ENCODE data around the gene ACVRL1. TPM values are rescaled to one million over a fixed set of nuclear protein-coding genes. Genes with fewer than 3 reads are reported as not detected.

The ACVRL1 gene
- polyA plus RNA-seq: 10 to 100 TPM in 2 of 4 donors, 1 to 10 TPM in 1, under 1 TPM in 1; 0.89 to 44.2 (median 10.4) TPM
- long read RNA-seq, donor 1, partial matches to known transcripts: 0 of 2 reads
- long read RNA-seq, donor 1, other reads (novel, unspliced or antisense): 0 of 2 reads
- long read RNA-seq, donor 2, partial matches to known transcripts: 0 of 1 reads
- long read RNA-seq, donor 2, other reads (novel, unspliced or antisense): 0 of 1 reads
- long read RNA-seq, donor 3, full-length matches to known transcripts: 1 of 1 reads
- long read RNA-seq, donor 3, partial matches to known transcripts: 0 of 1 reads
- long read RNA-seq, donor 3, other reads (novel, unspliced or antisense): 0 of 1 reads
- long read RNA-seq, donor 4: 0 reads
- long read RNA-seq, donor 5, partial matches to known transcripts: 0 of 1 reads
- long read RNA-seq, donor 5, other reads (novel, unspliced or antisense): 0 of 1 reads
- long read RNA-seq, donor 6, partial matches to known transcripts: 0 of 2 reads
- long read RNA-seq, donor 6, other reads (novel, unspliced or antisense): 0 of 2 reads
- long read RNA-seq, donor 7: 0 reads
- long read RNA-seq, donor 8: 0 reads
- long read RNA-seq, donor 9: 0 reads
- long read RNA-seq, donor 10, full-length matches to known transcripts: 13 of 22 reads
- long read RNA-seq, donor 10, partial matches to known transcripts: 9 of 22 reads
- long read RNA-seq, donor 10, other reads (novel, unspliced or antisense): 0 of 22 reads

GRCh38 chr12:51907083-51907855 lies at the start of gene ACVRL1:
ACVRL1 (plus strand) TSS chr12:51907504; CDS start chr12:51912475, 4,971 bp downstream.
- FAIRE-seq: no peak
- Histone ChIP-seq H3K4me1 (ENCODE audit: control insufficient read depth in 3 of 3, insufficient read depth in 2 of 3, low read depth in 1 of 3, low read length in 2 of 3) (peaks cover 0 to 28% (median 10%) of the 10 kb centered on the region in 3 donors), H3K27ac (ENCODE audit: low read depth in 1 of 3, low read length in 2 of 3) (peak within 1 kb of the TSS; percentile 47 to 97 (median 69)), H3K27me3 (ENCODE audit: control insufficient read depth in 3 of 3, insufficient read depth in 3 of 3, low read length in 3 of 3) (peaks cover 0 to 14% (median 0%) of the 10 kb centered on the region in 3 donors), H3K9me3 (ENCODE audit: control insufficient read depth in 2 of 2, insufficient read depth in 1 of 2, low read depth in 1 of 2, low read length in 1 of 2) (no peaks in the 10 kb centered on the region), H3K4me3 (ENCODE audit: low read depth in 1 of 3, low read length in 3 of 3) (peak within 1 kb of the TSS; percentile 54 to 59 (median 56)), H3K36me3 (ENCODE audit: control insufficient read depth in 3 of 3, insufficient read depth in 2 of 3, low read depth in 1 of 3, low read length in 3 of 3) (peaks cover 0 to 5% (median 0%) of the 10 kb centered on the region in 3 donors)
- DNase-seq: peak; percentile 32 to 73
- WGBS, 3 donors: 6 to 14% (median 9%) methylated on average over 58 to 74 of the region's 74 CpGs

- Histone ChIP-seq H3K4me1 (ENCODE audit: control insufficient read depth in 3 of 3, insufficient read depth in 2 of 3, low read depth in 1 of 3, low read length in 2 of 3) (peaks cover 0 to 33% (median 3%) of the 10 kb centered on the region in 3 donors), H3K36me3 (ENCODE audit: control insufficient read depth in 3 of 3, insufficient read depth in 2 of 3, low read depth in 1 of 3, low read length in 3 of 3) (no peaks in the 10 kb centered on the region), H3K27ac (ENCODE audit: low read depth in 1 of 3, low read length in 2 of 3) (no peak overlapping the region), H3K9me3 (ENCODE audit: control insufficient read depth in 2 of 2, insufficient read depth in 1 of 2, low read depth in 1 of 2, low read length in 1 of 2) (no peaks in the 10 kb centered on the region), H3K27me3 (ENCODE audit: control insufficient read depth in 3 of 3, insufficient read depth in 3 of 3, low read length in 3 of 3) (peaks cover 0 to 19% (median 6%) of the 10 kb centered on the region in 3 donors), H3K4me3 (ENCODE audit: low read depth in 1 of 3, low read length in 3 of 3) (no peak overlapping the region)
- 79 to 92% (median 88%) methylated on average over 3 of the region's 3 CpGs for WGBS, 3 donors
- no peak for FAIRE-seq
- DNase-seq: no peak
Observed at GRCh38 chr12:51860986-51861385, 46.3 kb upstream of the ACVRL1 start.

GRCh38 chr12:51862947-51863346 lies 44.4 kb upstream of the ACVRL1 start:
- no peak for FAIRE-seq
- 65 to 82% (median 77%) methylated on average over 4 of the region's 4 CpGs for WGBS, 3 donors
- Histone ChIP-seq H3K4me3 (ENCODE audit: low read depth in 1 of 3, low read length in 3 of 3) (no peak overlapping the region), H3K9me3 (ENCODE audit: control insufficient read depth in 2 of 2, insufficient read depth in 1 of 2, low read depth in 1 of 2, low read length in 1 of 2) (no peaks in the 10 kb centered on the region), H3K4me1 (ENCODE audit: control insufficient read depth in 3 of 3, insufficient read depth in 2 of 3, low read depth in 1 of 3, low read length in 2 of 3) (peaks cover 0 to 30% (median 3%) of the 10 kb centered on the region in 3 donors), H3K27ac (ENCODE audit: low read depth in 1 of 3, low read length in 2 of 3) (no peak overlapping the region), H3K27me3 (ENCODE audit: control insufficient read depth in 3 of 3, insufficient read depth in 3 of 3, low read length in 3 of 3) (peaks cover 0 to 8% (median 6%) of the 10 kb centered on the region in 3 donors), H3K36me3 (ENCODE audit: control insufficient read depth in 3 of 3, insufficient read depth in 2 of 3, low read depth in 1 of 3, low read length in 3 of 3) (no peaks in the 10 kb centered on the region)
- DNase-seq: no peak

GRCh38 chr12:51863363-51863932 lies 43.9 kb upstream of the ACVRL1 start:
- no peaks in the 10 kb centered on the region for H3K9me3 ChIP-seq (ENCODE audit: control insufficient read depth in 2 of 2, insufficient read depth in 1 of 2, low read depth in 1 of 2, low read length in 1 of 2)
- 7 to 28% (median 11%) methylated on average over 17 of the region's 17 CpGs for WGBS, 3 donors
- H3K27me3 ChIP-seq (ENCODE audit: control insufficient read depth in 3 of 3, insufficient read depth in 3 of 3, low read length in 3 of 3): peaks cover 0 to 12% (median 9%) of the 10 kb centered on the region in 3 donors
- no peaks in the 10 kb centered on the region for H3K36me3 ChIP-seq (ENCODE audit: control insufficient read depth in 3 of 3, insufficient read depth in 2 of 3, low read depth in 1 of 3, low read length in 3 of 3)
- DNase-seq (no peak), FAIRE-seq (no peak)
- no peak overlapping the region for H3K27ac ChIP-seq (ENCODE audit: low read depth in 1 of 3, low read length in 2 of 3)
- no peak overlapping the region for H3K4me3 ChIP-seq (ENCODE audit: low read depth in 1 of 3, low read length in 3 of 3)
- peaks cover under 1 to 32% (median 3%) of the 10 kb centered on the region in 3 donors for H3K4me1 ChIP-seq (ENCODE audit: control insufficient read depth in 3 of 3, insufficient read depth in 2 of 3, low read depth in 1 of 3, low read length in 2 of 3)

GRCh38 chr12:51863933-51864832 lies 43.1 kb upstream of the ACVRL1 start:
- Histone ChIP-seq H3K27ac (ENCODE audit: low read depth in 1 of 3, low read length in 2 of 3) (no peak overlapping the region), H3K4me1 (ENCODE audit: control insufficient read depth in 3 of 3, insufficient read depth in 2 of 3, low read depth in 1 of 3, low read length in 2 of 3) (peaks cover 2 to 39% (median 3%) of the 10 kb centered on the region in 3 donors), H3K9me3 (ENCODE audit: control insufficient read depth in 2 of 2, insufficient read depth in 1 of 2, low read depth in 1 of 2, low read length in 1 of 2) (no peaks in the 10 kb centered on the region), H3K4me3 (ENCODE audit: low read depth in 1 of 3, low read length in 3 of 3) (peak overlapping the region in 1 of 3 donors; percentile 33), H3K27me3 (ENCODE audit: control insufficient read depth in 3 of 3, insufficient read depth in 3 of 3, low read length in 3 of 3) (peaks cover 0 to 19% (median 12%) of the 10 kb centered on the region in 3 donors), H3K36me3 (ENCODE audit: control insufficient read depth in 3 of 3, insufficient read depth in 2 of 3, low read depth in 1 of 3, low read length in 3 of 3) (no peaks in the 10 kb centered on the region)
- WGBS, 3 donors: 12 to 20% (median 18%) methylated on average over 45 to 53 of the region's 53 CpGs
- no peak for FAIRE-seq
- DNase-seq: peak; percentile 47 to 84

- DNase-seq: peak; percentile 40 to 60
- Histone ChIP-seq H3K9me3 (ENCODE audit: control insufficient read depth in 2 of 2, insufficient read depth in 1 of 2, low read depth in 1 of 2, low read length in 1 of 2) (no peaks in the 10 kb centered on the region), H3K27ac (ENCODE audit: low read depth in 1 of 3, low read length in 2 of 3) (no peak overlapping the region), H3K4me1 (ENCODE audit: control insufficient read depth in 3 of 3, insufficient read depth in 2 of 3, low read depth in 1 of 3, low read length in 2 of 3) (peaks cover 2 to 44% (median 3%) of the 10 kb centered on the region in 3 donors), H3K36me3 (ENCODE audit: control insufficient read depth in 3 of 3, insufficient read depth in 2 of 3, low read depth in 1 of 3, low read length in 3 of 3) (no peaks in the 10 kb centered on the region), H3K4me3 (ENCODE audit: low read depth in 1 of 3, low read length in 3 of 3) (peak overlapping the region in 1 of 3 donors; percentile 33), H3K27me3 (ENCODE audit: control insufficient read depth in 3 of 3, insufficient read depth in 3 of 3, low read length in 3 of 3) (peaks cover 0 to 27% (median 15%) of the 10 kb centered on the region in 3 donors)
- FAIRE-seq: no peak
- WGBS, 3 donors: 53 to 65% (median 54%) methylated on average over 12 of the region's 12 CpGs
Observed at GRCh38 chr12:51864833-51865670, 42.3 kb upstream of the ACVRL1 start.
